Measurements from ENCODE around the gene HECTD4. TPM values are rescaled to one million over a fixed set of nuclear protein-coding genes. Genes with fewer than 3 reads are reported as not detected.

HECTD4 gene
- total RNA-seq, 2 donors from 2014 or later, result 54.2 to 75.4 TPM

DNA sequence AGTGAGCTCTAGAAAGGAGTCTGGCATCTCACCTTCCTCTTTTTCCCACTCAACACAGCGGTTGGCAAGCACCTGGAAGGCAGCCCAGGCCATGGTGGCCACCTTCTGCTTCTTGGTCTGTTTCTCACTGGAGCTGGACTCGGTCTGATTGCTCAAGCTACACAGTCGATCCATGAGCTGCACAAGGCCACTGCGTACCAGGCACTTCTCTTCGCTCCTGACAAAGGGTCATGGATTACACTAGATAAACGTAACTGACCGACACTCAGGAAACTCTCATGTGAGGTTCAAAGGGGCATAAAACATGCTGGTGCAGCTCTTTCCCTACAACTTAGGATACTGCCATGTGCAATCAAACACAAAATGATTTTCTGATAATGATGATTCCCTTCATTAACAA is 143.2 kb downstream of the HECTD4 start:
- ATAC-seq (ENCODE audit: insufficient number of reproducible peaks, low FRiP score, low read depth), result no peak
- Histone ChIP-seq H3K27ac (no peak overlapping the region), H3K9me3 (no peaks in the 10 kb centered on the region), H3K4me3 (no peak overlapping the region), H3K4me1 (ENCODE audit: control insufficient read depth in 1 of 2, low read depth in 2 of 2) (no peaks in the 10 kb centered on the region), H3K27me3 (replicated peaks; ENCODE audit: insufficient read depth) (no peaks in the 10 kb centered on the region), H3K36me3 (peaks cover 66% of the 10 kb centered on the region)
- DNase-seq (ENCODE audit: low spot score), result no peak
- TF ChIP-seq, protein P1, sequence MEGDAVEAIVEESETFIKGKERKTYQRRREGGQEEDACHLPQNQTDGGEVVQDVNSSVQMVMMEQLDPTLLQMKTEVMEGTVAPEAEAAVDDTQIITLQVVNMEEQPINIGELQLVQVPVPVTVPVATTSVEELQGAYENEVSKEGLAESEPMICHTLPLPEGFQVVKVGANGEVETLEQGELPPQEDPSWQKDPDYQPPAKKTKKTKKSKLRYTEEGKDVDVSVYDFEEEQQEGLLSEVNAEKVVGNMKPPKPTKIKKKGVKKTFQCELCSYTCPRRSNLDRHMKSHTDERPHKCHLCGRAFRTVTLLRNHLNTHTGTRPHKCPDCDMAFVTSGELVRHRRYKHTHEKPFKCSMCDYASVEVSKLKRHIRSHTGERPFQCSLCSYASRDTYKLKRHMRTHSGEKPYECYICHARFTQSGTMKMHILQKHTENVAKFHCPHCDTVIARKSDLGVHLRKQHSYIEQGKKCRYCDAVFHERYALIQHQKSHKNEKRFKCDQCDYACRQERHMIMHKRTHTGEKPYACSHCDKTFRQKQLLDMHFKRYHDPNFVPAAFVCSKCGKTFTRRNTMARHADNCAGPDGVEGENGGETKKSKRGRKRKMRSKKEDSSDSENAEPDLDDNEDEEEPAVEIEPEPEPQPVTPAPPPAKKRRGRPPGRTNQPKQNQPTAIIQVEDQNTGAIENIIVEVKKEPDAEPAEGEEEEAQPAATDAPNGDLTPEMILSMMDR (IDR thresholded peaks at IDR 0.05), result no peak

DNA sequence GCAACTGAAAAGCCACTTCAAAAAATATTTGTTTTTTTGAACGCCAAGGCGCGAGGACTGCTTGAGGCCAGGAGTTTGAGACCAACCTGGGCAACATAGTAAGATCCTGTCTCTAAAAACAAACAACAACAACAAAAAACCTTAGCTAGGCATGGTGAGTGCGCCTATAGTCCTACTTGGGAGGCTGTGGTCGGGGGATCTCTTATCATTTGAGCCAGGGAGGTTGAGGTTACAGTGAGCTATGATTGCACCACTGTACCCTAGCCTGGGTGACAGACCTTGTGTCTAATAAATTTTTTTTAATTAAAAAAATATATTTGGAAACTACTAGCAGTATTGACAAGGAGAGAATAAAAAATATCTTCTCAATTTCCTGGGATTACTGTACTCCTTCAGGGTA is 143.8 kb downstream of the HECTD4 start:
- no peak overlapping the region for H3K27ac ChIP-seq
- TF ChIP-seq, protein P1 (IDR thresholded peaks at IDR 0.05), result no peak
- no peaks in the 10 kb centered on the region for H3K9me3 ChIP-seq
- no peak for DNase-seq (ENCODE audit: low spot score)
- no peaks in the 10 kb centered on the region for H3K27me3 ChIP-seq (replicated peaks; ENCODE audit: insufficient read depth)
- no peaks in the 10 kb centered on the region for H3K4me1 ChIP-seq (ENCODE audit: control insufficient read depth in 1 of 2, low read depth in 2 of 2)
- H3K4me3 ChIP-seq, result no peak overlapping the region
- ATAC-seq (ENCODE audit: insufficient number of reproducible peaks, low FRiP score, low read depth), result no peak
- H3K36me3 ChIP-seq, result peaks cover 61% of the 10 kb centered on the region

DNA sequence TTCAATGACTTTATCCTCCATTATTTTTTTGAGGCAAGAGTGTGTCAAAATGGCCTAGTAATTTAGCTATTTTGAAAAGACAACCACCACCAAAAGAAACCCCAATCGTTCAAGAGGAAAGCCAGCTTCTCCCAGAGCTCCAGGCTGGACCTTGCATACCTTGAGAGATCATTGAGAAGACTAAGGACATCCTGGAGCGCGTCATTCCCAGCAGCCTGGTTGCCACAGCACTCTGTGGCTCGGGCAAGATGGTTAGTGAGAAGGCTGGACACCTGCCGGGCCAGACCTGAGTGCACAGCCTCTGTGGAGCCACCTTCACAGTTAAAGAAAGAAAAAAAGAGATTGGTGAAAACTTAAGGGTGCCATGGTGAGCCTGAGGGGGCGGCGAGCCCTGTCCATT is 145.4 kb downstream of the HECTD4 start:
- Histone ChIP-seq H3K27ac (no peak overlapping the region), H3K36me3 (peaks cover 49% of the 10 kb centered on the region), H3K4me1 (ENCODE audit: control insufficient read depth in 1 of 2, low read depth in 2 of 2) (no peaks in the 10 kb centered on the region), H3K27me3 (replicated peaks; ENCODE audit: insufficient read depth) (no peaks in the 10 kb centered on the region), H3K9me3 (no peaks in the 10 kb centered on the region), H3K4me3 (no peak overlapping the region)
- TF ChIP-seq, protein P1 (IDR thresholded peaks at IDR 0.05), result no peak
- ATAC-seq (ENCODE audit: insufficient number of reproducible peaks, low FRiP score, low read depth), result no peak
- no peak for DNase-seq (ENCODE audit: low spot score)

DNA sequence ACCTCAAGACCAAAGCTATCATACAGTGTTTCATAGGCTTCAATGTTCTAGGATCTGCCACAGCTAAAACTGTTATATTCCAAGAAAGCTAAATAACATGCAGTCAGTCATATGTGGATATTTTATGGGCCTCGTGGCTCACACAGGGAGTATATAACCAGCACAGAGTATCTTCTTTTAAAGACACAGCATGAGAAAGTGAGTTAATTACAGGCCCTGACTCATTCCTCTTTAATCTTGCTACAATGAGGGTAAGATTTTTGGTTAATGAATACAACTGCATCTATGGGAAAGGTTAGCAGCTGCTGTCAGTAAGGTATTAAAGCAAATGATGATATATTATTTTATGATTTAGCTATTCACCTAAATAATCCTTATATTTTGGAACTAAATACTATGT is 145.8 kb downstream of the HECTD4 start:
- Histone ChIP-seq H3K9me3 (no peaks in the 10 kb centered on the region), H3K36me3 (peaks cover 47% of the 10 kb centered on the region), H3K4me1 (ENCODE audit: control insufficient read depth in 1 of 2, low read depth in 2 of 2) (no peaks in the 10 kb centered on the region), H3K27me3 (replicated peaks; ENCODE audit: insufficient read depth) (no peaks in the 10 kb centered on the region), H3K4me3 (no peak overlapping the region), H3K27ac (no peak overlapping the region)
- TF ChIP-seq, protein P1 (IDR thresholded peaks at IDR 0.05), result no peak
- no peak for DNase-seq (ENCODE audit: low spot score)
- no peak for ATAC-seq (ENCODE audit: insufficient number of reproducible peaks, low FRiP score, low read depth)

DNA sequence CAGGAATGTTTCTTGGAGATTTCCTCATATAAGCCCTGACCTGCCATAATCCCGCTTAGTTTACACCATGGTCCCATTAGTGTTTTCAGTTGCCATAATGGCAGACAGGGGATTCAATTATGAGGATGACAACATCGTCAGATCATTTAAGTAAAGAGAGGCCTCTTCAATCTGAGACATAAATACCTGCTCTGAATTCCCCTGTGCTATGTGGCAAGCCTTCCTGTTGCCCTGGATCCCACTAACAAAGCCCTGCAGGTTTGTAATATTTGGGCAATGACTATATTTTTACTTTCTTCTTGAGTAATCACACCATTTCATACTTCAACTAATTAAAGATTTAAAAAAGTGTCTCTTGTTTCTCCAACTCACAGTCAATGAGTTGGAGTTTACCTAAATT is 147.9 kb downstream of the HECTD4 start:
- Histone ChIP-seq H3K9me3 (no peaks in the 10 kb centered on the region), H3K4me1 (ENCODE audit: control insufficient read depth in 1 of 2, low read depth in 2 of 2) (no peaks in the 10 kb centered on the region), H3K27ac (no peak overlapping the region), H3K27me3 (replicated peaks; ENCODE audit: insufficient read depth) (no peaks in the 10 kb centered on the region), H3K4me3 (no peak overlapping the region), H3K36me3 (peaks cover 57% of the 10 kb centered on the region)
- DNase-seq (ENCODE audit: low spot score) (no peak), ATAC-seq (ENCODE audit: insufficient number of reproducible peaks, low FRiP score, low read depth) (no peak)
- TF ChIP-seq, protein P1 (IDR thresholded peaks at IDR 0.05), result no peak
